ENCODE data around the gene TYRO3.

Gene TYRO3

GRCh38 chr15:41558400-41559238 is at the start of gene TYRO3:
Gene TYRO3, plus strand, starts transcription at chr15:41559212. Its CDS starts 46 bp downstream, at chr15:41559258.
- DNase-seq = peak; percentile 84

- DNase-seq = no peak
Observed at GRCh38 chr15:41510728-41511127, 48.3 kb upstream of the TYRO3 start.

- DNase-seq = no peak
Observed at GRCh38 chr15:41511331-41511898, 47.6 kb upstream of the TYRO3 start.

- DNase-seq = no peak
Observed at GRCh38 chr15:41511899-41512369, 47.1 kb upstream of the TYRO3 start.

DNA sequence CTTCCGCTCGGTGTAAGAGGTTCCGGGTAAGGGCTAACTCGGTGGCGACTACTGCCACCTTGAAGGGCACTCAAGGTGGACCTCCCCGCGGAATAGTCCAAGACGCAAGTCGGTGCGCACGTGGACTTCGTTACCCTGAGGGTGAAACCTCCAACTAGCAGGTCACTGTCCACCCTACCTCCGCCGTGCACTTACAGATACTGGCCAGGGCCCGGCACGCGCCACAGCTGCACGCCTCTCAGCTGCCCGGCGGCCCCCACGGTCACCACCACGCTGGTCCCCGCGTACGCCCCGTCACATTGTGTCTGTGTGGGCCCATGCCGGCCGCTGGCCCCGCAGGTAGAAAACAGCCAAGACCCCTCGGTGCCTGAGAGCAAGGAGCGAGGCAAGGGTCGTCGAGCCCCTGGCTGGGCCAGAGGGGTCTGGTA is 46.5 kb upstream of the TYRO3 start:
- no peak for DNase-seq

DNA sequence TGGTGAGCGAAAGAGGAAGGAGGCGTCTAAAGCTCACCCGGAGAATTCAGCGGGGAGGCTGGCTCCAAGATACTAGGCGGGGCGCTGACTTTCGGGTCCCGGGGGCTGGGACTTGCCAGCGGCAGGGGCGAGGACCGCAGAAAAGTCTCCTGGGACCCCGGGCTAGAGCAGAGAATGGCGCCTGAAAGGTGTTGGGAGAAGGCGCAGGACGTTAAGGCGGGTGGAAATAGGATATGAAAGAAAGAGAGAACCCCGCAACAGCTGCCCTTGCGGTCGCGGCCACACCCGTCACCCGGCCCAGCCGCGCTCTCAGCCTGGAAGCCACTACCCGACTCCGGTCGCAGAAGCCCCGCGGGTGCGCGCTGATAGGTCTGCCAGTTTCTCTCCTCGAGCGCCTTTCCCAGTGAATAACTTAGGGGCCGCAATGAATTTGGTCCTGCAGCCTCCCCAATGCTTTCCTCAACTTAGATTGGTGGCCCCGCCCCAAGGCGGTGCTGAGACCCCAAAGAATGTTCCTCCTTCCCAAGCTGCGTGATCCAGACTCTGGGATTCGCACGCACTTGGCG is 46.0 kb upstream of the TYRO3 start:
- DNase-seq = no peak

GRCh38 chr15:41513506-41514227 is 45.3 kb upstream of the TYRO3 start, which contains the start of gene LTK:
Gene LTK, minus strand, starts transcription at chr15:41513827. Its CDS starts 118 bp downstream, at chr15:41513709.
- DNase-seq = peak; percentile 60

GRCh38 chr15:41517895-41518449 is 41.0 kb upstream of the TYRO3 start:
- DNase-seq = no peak

GRCh38 chr15:41520636-41521035 is 38.4 kb upstream of the TYRO3 start:
- DNase-seq = no peak

- no peak for DNase-seq
Observed at GRCh38 chr15:41521614-41522013, 37.4 kb upstream of the TYRO3 start.

DNA sequence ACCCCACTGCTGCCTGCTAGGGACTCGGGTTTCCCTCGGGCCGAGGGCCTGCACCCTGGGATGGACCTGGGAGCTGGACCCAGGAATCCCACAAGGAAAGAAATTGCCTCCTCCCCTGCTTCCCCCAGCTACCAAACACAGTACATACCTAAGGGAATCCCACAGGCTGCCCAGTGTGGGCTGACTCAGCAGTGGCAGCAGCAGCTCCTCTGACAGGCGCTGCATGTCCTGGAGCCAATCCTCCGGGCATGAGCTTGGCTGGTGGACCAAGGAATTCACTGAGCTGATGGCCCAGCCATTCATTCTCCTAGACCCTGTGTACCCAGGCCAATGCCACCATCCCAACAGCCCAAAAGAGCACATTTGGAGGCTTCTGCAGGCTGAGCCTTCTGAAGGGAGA is 35.9 kb upstream of the TYRO3 start:
- no peak for DNase-seq

DNA sequence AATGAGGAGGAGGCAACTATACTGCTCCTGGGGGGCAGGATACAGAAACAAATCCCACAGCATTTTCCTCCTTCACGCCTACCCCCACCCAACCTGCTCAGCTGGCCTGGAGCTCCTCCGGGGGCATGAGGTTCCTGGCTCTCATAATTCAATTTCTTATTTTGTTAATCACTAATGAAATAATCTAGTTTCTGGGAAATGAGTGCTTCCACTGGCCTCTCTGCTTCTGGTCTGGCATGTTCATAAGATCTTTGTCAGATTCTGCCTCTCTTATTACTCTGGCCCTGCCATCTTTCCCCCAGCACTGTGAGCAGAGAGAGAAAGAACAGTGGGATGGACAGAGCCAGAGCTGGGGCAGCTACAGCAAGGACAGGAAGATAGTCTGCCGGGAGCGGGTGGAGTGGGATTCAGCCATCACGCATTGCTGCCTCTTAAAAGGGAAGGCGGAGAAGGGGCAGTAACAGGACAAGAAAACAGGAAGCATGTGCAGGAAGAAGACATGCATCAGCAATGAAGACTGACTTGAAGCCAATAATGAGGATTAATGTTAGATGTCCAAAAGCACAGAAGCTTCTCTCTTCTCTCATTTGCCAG is 28.6 kb upstream of the TYRO3 start:
- DNase-seq = no peak

- no peak for DNase-seq
Observed at GRCh38 chr15:41535544-41535943, 23.5 kb upstream of the TYRO3 start.

DNA sequence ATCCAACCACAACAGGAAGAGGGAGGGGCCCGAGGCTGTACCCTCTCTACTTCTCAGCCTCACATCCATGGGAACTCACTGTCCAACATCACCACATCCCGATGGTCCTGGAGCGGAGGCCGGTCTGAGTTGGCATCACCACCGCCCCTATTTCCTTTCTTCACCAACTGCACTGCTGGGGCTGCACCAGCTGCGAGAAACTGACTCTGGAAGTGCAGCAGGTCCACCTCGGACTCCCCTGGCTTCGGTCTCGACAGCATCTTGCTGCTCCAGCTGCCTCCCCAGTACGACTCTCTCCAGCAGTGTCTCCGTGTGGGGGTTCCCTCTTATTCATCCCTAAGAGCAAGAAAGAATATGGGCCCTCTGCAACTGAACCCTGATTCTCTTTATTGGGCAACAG is 22.1 kb upstream of the TYRO3 start:
- DNase-seq = no peak

GRCh38 chr15:41543521-41543870 is 15.5 kb upstream of the TYRO3 start:
- DNase-seq = no peak

- DNase-seq = no peak
Observed at GRCh38 chr15:41544650-41545015, 14.4 kb upstream of the TYRO3 start.

- no peak for DNase-seq
Observed at GRCh38 chr15:41545218-41545617, 13.8 kb upstream of the TYRO3 start.

DNA sequence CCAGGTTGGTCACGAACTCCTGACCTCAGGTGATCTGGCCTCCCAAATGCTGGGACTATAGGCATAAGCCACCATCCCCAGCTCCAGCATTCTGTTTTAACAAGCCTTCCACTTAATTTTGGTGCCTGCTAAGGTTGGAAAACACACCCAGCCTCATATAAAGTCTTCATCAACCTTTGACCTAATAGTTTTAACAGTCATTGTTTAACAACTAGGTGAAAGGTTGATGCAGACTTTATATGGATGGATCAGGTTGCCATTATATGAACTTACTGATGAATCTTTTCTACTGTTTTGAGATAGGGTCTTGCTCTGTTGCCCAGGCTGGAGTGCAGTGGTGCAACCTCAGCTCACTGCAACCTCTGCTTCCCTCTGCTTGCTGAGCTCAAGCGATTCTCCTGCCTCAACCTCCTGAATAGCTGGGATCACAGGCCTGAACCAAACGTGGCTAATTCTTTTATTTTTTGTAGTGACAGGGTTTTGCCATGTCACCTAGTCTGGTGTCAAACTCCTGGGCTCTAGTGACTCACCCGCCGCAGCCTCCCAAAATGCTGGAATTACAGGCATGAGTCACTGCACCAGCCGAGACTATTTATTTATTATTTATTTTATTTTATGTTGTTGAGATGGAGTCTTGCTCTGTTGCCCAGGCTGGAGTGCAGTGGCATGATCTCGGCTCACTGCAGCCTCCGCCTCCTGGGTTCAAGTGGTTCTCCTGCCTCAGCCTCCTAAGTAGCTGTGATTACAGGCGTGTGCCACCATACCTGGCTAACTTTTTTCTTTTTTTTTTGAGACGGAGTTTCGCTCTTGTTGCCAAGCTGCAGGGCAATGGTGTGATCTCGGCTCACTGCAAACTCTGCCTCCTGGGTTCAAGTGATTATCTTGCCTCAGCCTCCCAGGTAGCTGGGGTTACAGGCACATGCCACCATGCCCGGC is 11.9 kb upstream of the TYRO3 start:
- DNase-seq = no peak

DNA sequence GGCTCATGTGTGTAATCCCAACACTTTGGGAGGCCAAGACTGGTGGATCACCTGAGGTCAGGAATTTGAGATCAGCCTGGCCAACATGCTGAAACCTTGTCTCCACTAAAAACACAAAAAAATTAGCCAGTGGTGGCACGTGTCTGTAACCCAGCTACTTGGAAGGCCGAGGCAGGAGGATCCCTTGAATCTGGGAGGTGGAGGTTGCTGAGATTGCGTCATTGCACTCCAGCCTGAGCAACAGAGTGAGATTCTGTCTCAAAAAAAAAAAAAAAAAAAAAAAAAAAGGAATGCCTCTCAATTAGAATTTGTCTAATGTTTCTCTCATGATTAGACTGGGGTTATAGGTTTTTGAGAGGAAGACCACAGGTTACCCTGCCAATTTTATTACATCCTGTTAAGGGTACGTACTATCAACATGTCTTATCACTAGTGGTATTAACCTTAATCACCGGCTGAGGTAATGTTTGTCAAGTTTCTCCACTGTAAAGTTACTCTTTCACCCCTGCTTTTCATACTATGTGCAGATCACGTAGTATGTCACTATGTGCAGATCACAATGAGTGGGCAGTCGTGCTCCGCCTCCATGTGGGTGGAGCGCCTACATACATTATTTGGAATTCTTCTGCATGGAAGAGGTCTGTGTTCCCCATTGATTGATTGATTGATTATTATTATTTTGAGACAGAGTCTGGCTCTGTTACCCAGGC is 8.8 kb upstream of the TYRO3 start:
- no peak for DNase-seq

DNA sequence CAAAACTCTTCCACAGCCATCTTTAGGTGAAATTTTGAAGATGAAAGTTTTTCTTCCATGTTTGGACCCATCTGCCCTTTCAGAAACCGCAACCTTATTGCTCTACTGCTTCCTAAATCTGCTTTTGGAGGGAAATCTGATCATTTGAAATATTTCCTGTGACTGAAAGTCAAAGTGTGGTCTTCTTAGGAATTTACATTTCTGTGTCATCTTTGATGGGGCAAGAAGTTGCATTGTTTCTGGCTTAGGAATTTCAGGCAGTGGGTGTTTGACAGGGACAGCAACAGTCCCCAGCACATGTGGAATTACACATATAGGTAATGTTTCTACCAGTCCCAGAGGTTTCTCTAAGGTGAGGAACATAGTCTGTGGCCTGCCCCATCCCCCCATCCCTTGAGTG is 5.3 kb upstream of the TYRO3 start:
- DNase-seq = no peak

DNA sequence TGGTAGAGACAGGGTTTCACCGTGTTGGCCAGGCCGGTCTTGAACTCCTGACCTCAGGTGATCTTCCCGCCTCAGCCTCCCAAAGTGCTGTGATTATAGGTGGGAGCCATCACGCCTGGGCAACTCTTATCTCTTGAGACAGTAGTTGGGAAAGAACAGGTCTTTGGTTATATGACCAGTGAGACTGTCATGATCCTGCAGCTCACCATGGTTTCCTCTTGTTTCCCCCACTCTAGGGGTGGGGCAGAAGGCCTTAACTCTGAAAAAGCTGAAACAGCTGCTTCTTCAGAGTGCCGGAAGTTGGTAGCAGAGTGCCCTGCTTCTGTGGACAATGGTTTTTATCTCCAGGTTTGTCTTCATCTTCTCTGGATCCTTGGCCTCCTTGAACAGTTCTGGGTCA is 4.7 kb upstream of the TYRO3 start:
- DNase-seq = no peak

All from right hindlimb (tissue), 1 donor.